ENCODE data around the gene ARID1B. TPM values are rescaled to one million over a fixed set of nuclear protein-coding genes. Genes with fewer than 3 reads are reported as not detected.

Gene ARID1B
- total and polyA plus RNA-seq, 2 of the 4 experiments (the other 2 are of a cell fraction): 14.5 to 20.1 TPM

DNA sequence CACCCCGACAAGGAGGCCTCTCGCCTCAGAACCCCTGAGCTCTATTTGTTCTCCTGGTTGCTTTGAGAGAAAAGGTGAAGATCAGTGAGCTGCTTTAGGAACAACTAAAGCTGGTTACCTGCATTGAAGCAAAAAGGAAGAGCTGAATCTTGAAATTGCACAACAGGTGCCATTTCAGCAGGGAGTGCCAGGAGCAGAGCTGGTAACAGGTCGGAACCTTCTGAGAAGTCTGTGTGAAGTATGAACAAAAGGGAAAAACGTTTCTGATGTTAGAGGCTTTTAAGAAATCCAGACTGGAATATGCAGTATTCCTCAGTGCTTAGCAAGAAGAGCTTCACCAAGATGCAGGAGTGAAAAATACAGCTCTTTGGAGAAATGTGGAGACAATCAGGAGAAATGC lies 382.2 kb downstream of the ARID1B start:
- no peak for DNase-seq
- H2AK9ac ChIP-seq (replicated peaks; ENCODE audit: low read depth, low read length, poor library complexity): no peak overlapping the region
- ATAC-seq (ENCODE audit: low read depth): no peak
- ChIA-PET POLR2A (ENCODE audit: unreplicated experiment) (no interaction called here), CTCF (interaction anchor here (1.2 kb wide), 1 partner anchor 25 kb away, joined by 3 read pairs; no protein-coding TSS in a partner anchor)
- no peak overlapping the region for H3K56ac ChIP-seq (ENCODE audit: extremely low read depth, insufficient read depth, low read length)
- no peaks in the 10 kb centered on the region for H3K4me1 ChIP-seq (ENCODE audit: control insufficient read depth, insufficient read depth, low read length)
- peaks cover 14% of the 10 kb centered on the region for H3K9me1 ChIP-seq (ENCODE audit: insufficient read depth, low read length)
- TF ChIP-seq RCOR1 (IDR thresholded peaks at IDR 0.05; ENCODE audit: insufficient replicate concordance, low read length): no peak
- TF ChIP-seq CEBPB (IDR thresholded peaks at IDR 0.05; ENCODE audit: low read depth, low read length): peak; percentile 17; the same call in 1 of the 2 replicates
- H3K23ac ChIP-seq (ENCODE audit: low read depth, low read length): no peak overlapping the region
- H2BK5ac ChIP-seq (ENCODE audit: low read depth, low read length, poor library complexity, severe bottlenecking): no peak overlapping the region
- H2AFZ ChIP-seq (replicated peaks; ENCODE audit: low read length, poor library complexity): no peak overlapping the region
- H4K8ac ChIP-seq (ENCODE audit: low read depth in 2 of 2, low read length in 2 of 2): no peak overlapping the region
- no peak overlapping the region for H3K27ac ChIP-seq (ENCODE audit: insufficient read depth, low read length)
- no peak overlapping the region for H2BK120ac ChIP-seq (ENCODE audit: low read depth, low read length)
- WGBS, 2 experiments (ENCODE audit: extremely low coverage in 2 of 2, insufficient read length in 1 of 2): 100% methylated on average over 1 of the region's 4 CpGs; no CpG with 5 or more reads in 1 of the 2 experiments
- no peaks in the 10 kb centered on the region for H3K27me3 ChIP-seq (ENCODE audit: control insufficient read depth, insufficient read depth, low read length)
- no peak overlapping the region for H4K5ac ChIP-seq (ENCODE audit: low read depth, low read length)
- H3K18ac ChIP-seq (ENCODE audit: low read depth, low read length): no peak overlapping the region
- no peak overlapping the region for H3K4ac ChIP-seq (ENCODE audit: low read depth, low read length)
- dilution Hi-C loops (cut with HindIII; ENCODE audit: low sequenced_read_pairs, unreplicated experiment): no loop called here
- no TSS peak for BruUV-seq (replicated peaks)
- H3K36me3 ChIP-seq (ENCODE audit: control insufficient read depth, insufficient read depth, low read length): peaks cover 21% of the 10 kb centered on the region
- H3K9ac ChIP-seq (ENCODE audit: low read depth, low read length): no peak overlapping the region
- H2BK15ac ChIP-seq (ENCODE audit: low read depth, low read length): no peak overlapping the region
- H3K14ac ChIP-seq (replicated peaks; ENCODE audit: low read depth, low read length): no peak overlapping the region
- H3K4me2 ChIP-seq (ENCODE audit: low read depth, low read length): no peak overlapping the region
- no peak overlapping the region for H3K4me3 ChIP-seq (ENCODE audit: insufficient read depth, low read depth, low read length)
- H2AK5ac ChIP-seq (ENCODE audit: low read depth, low read length): no peak overlapping the region
- H2BK20ac ChIP-seq (ENCODE audit: low read depth, low read length): no peak overlapping the region
- peaks cover 4 to 11% of the 10 kb centered on the region in 2 experiments; a peak in 2 of 4 replicates for H3K79me1 ChIP-seq (ENCODE audit: low read depth in 1 of 2, low read length in 2 of 2)
- H4K91ac ChIP-seq (ENCODE audit: insufficient read depth, low read depth, low read length): no peak overlapping the region
- in situ Hi-C loops (cut with MboI; ENCODE audit: low sequenced_read_pairs): no loop called here
- no peaks in the 10 kb centered on the region for H4K20me1 ChIP-seq (ENCODE audit: insufficient read depth, low read length)
- H3K9me3 ChIP-seq (ENCODE audit: control insufficient read depth, insufficient read depth, low read length): no peaks in the 10 kb centered on the region
- intact Hi-C loops (cut with micrococcal nuclease): no loop called here

All from IMR-90 (cell line).